Cerebellar cortex (tissue), 1 donor: Measurements from ENCODE around the gene PLCG2.
A peak's percentile ranks its signal among the peaks of the same experiment; 100 is the strongest.
"Not testable (repeated sequence)": the region's sequence is repeated elsewhere in the genome, so short reads cannot be mapped to it uniquely, and the experiment has no call there.

Source experiments
- DNase-seq: peaks from one replicate; pipeline ENCODE4 v3.0.0-alpha.2; 2015; ENCODE audit warnings: low spot score

The PLCG2 gene

GRCh38 chr16:81939164-81940056, 160.3 kb downstream of the PLCG2 start:
- DNase-seq = no peak

GRCh38 chr16:81940781-81941560, 161.9 kb downstream of the PLCG2 start:
- peak; percentile 24 for DNase-seq

DNA sequence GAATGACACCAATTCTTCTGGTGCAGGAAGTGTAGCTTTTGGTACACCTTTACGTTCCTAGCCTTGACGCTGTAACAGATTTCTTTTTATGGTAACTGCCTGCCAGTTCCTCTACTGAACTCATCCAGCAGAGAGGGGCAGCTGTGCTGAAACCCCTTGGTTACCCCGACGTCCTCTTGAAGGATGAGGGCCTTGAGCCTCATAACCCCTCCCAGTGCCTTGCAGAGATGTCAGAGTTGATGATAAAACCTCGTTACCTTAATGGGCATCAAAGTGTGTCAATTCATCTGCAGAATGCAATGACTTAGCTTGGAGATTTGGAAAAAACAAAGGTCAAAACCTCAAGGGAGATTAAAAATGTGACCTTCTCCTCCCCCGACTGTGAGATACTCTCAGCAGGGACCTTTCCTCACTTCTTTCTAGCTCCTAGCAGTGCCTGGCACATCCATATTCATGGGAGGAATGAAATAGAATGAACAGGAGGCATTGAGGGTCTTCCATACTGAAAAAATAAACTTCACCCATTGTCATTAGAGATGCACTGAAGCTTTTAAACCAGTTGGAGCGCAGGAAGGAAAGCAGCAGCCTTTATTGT, 163.0 kb downstream of the PLCG2 start:
- no peak for DNase-seq

DNA sequence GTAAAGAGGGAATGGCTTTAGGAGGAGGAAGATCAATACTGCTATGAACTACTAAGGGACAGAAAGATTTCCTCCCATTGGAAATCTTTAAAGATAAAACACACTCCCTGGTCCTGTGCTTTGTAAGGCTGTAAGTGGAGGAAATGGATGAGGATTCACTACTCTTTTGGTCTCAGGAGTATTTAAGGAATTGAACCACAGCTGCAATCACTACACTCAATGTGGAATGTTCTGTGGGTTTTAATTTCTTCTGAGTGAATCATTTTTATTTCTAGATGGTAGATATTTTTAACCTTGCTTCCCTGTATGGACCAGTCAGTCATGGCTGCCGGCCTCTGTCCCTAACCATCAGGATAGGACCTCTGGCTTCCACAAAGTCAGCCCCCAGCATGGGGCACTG, 166.6 kb downstream of the PLCG2 start:
- no peak for DNase-seq

- no peak for DNase-seq
Measured at GRCh38 chr16:81946206-81946605, 167.1 kb downstream of the PLCG2 start.

DNA sequence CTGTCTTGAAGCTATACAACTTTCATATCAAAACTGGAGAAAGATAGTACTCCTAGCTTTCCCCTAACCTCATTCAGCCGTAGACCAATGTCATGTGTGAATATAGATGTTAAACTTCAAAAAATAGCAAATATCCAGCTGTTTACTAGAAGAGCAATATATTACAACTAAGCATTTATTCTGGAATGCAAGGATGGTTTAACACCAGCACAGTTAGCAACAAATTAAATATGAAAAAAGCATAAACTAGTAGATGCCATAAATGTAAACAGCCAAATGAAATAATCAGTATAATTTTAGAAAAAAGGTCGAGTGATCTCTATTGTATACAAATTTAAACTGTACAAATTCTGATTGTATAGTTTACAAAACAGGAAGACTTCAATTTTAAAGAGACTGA, 172.5 kb downstream of the PLCG2 start:
- no peak for DNase-seq

GRCh38 chr16:81956213-81956948, 177.3 kb downstream of the PLCG2 start:
- DNase-seq = no peak

- no peak for DNase-seq
Measured at GRCh38 chr16:81964808-81965207, 185.7 kb downstream of the PLCG2 start.

DNA sequence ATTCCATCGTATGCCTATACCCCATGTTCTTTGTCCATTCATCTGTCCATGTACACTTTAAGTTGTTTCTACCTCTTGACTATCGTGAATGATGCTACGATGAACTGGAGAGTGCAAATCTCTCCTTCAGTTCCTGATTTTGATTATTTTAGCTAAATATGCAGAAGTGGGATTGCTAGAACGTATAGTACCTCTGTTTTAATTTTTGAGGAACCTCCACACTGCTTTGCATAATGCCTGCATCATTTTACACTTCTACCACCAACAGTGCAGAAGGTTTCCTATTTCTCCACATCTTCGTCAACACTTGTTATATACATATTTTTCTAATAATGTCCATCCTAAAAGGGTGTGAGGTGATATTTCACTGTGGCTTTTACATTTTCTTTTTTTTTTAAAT, 188.3 kb downstream of the PLCG2 start:
- no peak for DNase-seq

DNA sequence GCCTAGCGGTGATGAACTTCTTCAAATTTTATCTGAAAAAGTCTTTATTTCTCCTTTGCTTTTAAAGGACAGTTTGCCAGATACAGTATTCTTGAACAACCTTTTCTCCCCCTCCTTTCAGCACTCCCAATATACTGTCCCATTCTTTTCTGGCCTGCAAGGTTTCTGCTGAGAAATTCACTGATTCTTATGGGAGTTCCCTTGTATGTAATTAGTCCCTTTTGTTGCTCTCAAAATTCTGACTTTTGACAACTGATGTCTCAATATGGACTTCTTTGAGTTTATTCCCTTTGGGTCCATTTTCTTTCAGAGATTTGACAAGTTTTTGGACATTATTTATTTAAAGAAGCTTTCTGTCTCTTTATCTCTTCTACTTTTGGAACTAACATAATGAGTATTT, 192.8 kb downstream of the PLCG2 start:
- DNase-seq = no peak

DNA sequence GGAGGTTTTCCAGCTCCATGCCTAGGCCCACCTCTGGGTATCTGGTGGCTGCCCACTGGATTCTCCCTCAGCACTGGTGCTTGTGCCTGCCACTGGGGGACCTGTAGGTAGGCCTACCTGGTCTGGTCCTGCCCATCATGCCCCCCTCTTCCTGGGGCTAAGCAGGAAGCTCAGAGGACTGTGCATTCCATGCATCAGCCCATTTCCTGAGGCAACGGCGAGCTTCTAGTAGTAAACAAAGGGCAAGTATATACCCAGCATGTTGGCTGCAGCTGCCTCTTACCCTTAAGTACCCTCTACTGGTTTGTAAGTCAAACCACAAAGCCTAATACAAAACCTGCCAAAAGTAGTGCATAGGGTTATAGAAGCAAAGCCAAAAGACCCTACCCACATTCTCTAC, 194.6 kb downstream of the PLCG2 start:
- no peak for DNase-seq

DNA sequence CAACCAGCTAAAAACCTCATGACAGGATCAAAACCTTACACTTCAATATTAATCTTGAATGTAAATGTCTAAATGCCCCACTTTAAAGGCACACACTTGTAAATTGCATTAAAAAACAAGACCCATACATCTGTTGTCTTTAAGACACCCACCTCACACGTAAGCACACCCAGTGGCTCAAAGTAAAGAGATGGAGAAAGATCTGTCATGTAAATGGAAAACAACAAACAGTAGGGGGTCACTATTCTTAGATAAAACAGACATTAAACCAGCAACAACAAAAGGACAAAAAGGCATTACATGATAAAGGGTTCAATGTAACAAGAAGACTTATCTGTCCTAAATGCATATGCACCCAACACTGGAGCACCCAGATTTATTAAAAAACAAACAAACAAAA, 196.5 kb downstream of the PLCG2 start:
- no peak for DNase-seq

- not testable (repeated sequence) for DNase-seq
Measured at GRCh38 chr16:81977335-81977942, 198.3 kb downstream of the PLCG2 start.

DNA sequence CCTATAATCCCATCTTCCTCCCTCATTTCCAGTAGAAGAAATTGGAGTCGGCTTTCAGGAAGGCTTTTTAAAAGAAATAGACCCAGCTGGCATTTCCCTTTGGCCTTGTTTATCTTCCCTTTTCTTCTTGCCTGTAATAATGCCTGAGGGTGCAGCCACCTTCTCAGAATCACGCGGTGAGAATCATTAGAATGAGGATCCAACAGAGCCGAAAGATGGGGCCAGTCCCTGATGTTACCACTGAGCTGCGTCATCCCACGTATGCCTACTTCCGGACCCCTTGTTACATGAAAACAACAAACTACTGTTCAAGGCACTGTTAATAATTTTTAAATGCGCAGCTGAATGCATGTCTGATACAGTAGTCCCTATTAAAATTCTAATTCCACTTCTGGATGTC, 208.0 kb downstream of the PLCG2 start:
- DNase-seq = no peak

- DNase-seq = no peak
Measured at GRCh38 chr16:81987706-81988105, 208.6 kb downstream of the PLCG2 start.

DNA sequence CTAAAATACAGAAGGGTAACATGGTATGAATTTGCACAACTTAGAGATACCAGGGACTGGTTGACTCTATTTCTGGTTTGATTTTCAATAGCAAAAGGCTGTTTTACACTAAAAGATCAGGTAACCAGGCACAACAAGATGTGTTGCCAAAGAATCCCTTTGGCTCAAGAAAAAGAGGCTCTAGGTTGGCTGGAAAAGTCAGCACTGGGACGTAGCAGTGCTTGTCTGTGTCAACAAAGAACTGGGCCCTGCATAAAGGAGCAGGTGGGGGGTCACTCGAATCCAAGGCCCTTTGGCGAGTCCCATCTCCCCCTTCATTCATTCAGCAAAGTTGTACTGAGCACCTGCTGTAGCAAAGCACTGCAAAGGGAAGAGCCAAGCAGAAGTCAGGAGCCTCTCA, 213.8 kb downstream of the PLCG2 start:
- no peak for DNase-seq

GRCh38 chr16:81994485-81994884, 215.4 kb downstream of the PLCG2 start:
- no peak for DNase-seq

GRCh38 chr16:81995651-81996050, 216.6 kb downstream of the PLCG2 start:
- no peak for DNase-seq

DNA sequence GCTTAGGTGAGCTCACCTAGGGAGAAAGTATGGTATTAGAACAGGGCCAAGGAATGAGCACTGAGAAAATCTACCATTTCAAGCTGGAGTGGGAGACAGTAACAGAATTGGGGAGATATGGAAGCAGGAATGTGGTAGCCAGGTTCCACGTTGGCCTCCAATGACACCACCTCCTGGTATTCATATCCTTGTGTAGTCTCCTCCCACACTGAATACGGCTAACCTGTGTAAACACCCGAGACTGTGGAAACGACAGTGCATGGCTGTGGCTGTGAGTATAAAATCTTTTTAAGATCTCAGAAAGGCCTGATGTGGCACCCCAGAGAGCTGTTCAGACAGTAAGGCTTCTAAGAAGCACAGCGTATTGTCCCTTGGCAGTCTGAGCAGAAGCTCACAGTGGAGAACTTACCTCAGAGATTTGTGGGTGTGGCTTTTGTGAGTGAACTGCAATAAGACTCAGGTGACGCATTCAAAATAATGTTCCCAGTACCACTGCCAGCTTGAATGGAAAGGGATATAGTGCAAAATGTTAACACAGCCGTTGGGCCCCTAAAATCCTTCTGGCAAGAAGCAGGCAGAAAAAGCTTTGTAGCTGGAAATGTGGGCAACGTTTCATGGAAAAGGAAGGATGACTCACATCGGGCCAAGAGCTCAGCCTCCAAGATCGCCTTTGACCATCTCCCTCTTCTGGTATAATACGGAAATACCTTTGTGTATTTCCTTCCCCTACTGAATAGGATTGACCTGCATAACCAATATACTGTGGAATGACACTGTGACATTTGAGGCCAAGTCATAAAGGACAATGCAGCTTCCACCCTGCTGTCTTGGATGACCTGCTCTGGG, 217.8 kb downstream of the PLCG2 start:
- peak; percentile 13 for DNase-seq

DNA sequence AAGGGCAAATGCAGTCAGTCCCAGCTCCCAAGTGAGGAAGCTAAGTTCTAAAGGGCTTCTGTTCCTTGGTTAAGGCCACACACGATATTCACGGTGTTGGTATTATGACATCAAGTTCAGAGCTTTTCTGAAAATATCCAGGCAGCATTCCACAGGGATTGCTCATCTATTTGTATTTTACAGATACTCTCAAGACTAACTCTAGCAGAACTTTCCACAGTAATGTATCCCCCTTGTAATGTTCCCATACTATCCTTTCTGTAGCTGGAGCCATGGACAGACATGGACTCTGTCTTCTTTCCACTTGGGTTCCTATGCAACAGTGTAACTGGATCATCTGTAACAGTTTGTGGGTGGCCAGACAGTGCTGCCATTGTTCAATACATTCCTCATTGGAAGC, 218.6 kb downstream of the PLCG2 start:
- no peak for DNase-seq

DNA sequence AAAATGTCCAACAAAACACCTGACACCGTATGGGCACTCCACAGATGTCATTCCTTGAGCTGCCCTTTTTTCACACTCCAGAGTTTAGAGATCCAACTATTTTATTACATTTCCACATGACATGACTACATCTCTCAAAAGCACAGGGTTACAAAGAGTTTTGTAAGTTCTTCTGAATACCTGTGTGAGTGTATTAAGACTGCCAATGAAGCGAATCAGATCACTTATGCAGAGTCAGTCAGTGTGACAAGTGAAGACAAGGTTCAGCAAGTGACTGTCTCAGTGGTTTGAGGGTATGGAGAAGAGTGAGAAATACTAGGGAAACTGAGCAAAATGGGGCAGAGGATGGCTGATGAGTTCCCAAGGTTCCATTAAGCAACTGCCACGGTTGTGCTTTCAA, 223.7 kb downstream of the PLCG2 start:
- DNase-seq = no peak
